DOHH2 (cell line): ENCODE measurements around the gene DSCAM.

Source experiments
- H3F3A ChIP-seq: fragments of 200-600 bp; sonication (generic), shearing (Covaris generic); 2 replicates; pipeline ENCODE4 v1.6.0; 2016; ENCODE audit warnings: antibody characterized with exemption, mild to moderate bottlenecking; ENCODE audit not compliant: control insufficient read depth, insufficient read depth
- H3K27ac ChIP-seq: fragments of 200-600 bp; sonication (generic); 2 replicates; pipeline ENCODE4 v1.5.1; 2014; ENCODE audit warnings: low read depth, mild to moderate bottlenecking, low read length, moderate library complexity
- H3K27me3 ChIP-seq: fragments of 200-600 bp; sonication (generic); 2 replicates; pipeline ENCODE4 v1.6.1; 2014; ENCODE audit warnings: mild to moderate bottlenecking, low read length, mixed read lengths; ENCODE audit not compliant: control insufficient read depth
- H3K36me3 ChIP-seq: fragments of 200-600 bp; sonication (generic); 2 replicates; pipeline ENCODE4 v1.6.1; 2014; ENCODE audit warnings: mild to moderate bottlenecking, low read length, moderate library complexity, mixed read lengths; ENCODE audit not compliant: control insufficient read depth
- H3K4me1 ChIP-seq: fragments of 200-600 bp; sonication (generic); 2 replicates; pipeline ENCODE4 v1.6.1; 2014; ENCODE audit warnings: mild to moderate bottlenecking, low read length, mixed read lengths; ENCODE audit not compliant: control insufficient read depth
- H3K4me2 ChIP-seq: fragments of 200-600 bp; sonication (generic); 2 replicates; pipeline ENCODE4 v1.6.0; 2014; ENCODE audit warnings: mild to moderate bottlenecking, low read length, moderate library complexity
- H3K4me3 ChIP-seq: fragments of 200-600 bp; sonication (generic); 2 replicates; pipeline ENCODE4 v1.5.1; 2014; ENCODE audit warnings: mild to moderate bottlenecking, low read length, mixed read lengths
- H3K79me2 ChIP-seq: fragments of 200-600 bp; sonication (generic); 2 replicates; pipeline ENCODE4 v1.6.1; 2014; ENCODE audit warnings: mild to moderate bottlenecking, low read length, mixed read lengths; ENCODE audit not compliant: control insufficient read depth
- H3K9me2 ChIP-seq: fragments of 200-600 bp; sonication (generic); replicated peaks from 2 replicates; pipeline ENCODE4 v1.6.1; 2014; ENCODE audit warnings: mild to moderate bottlenecking, low read length, mixed read lengths; ENCODE audit not compliant: control insufficient read depth
- H3K9me3 ChIP-seq: fragments of 200-600 bp; sonication (generic); 2 replicates; pipeline ENCODE4 v1.6.1; 2014; ENCODE audit warnings: antibody characterized with exemption, low read length, mixed read lengths; ENCODE audit not compliant: control insufficient read depth, insufficient read depth
- H4K20me1 ChIP-seq: fragments of 200-600 bp; sonication (generic); 2 replicates; pipeline ENCODE4 v1.6.0; 2014; ENCODE audit warnings: low read depth, mild to moderate bottlenecking, antibody characterized with exemption, low read length, moderate library complexity; ENCODE audit not compliant: control insufficient read depth, insufficient read depth
- CTCF ChIP-seq: fragments of 200-600 bp; sonication (generic); IDR thresholded peaks from one replicate; pipeline ENCODE4 v1.5.1; 2014; ENCODE audit warnings: antibody characterized with exemption, mild to moderate bottlenecking, low read depth, low read length; ENCODE audit not compliant: poor library complexity, severe bottlenecking
- EZH2phosphoT487 ChIP-seq: fragments of 200-600 bp; sonication (generic); IDR thresholded peaks from 2 replicates; pipeline ENCODE4 v1.6.1; 2017; ENCODE audit warnings: borderline replicate concordance, mild to moderate bottlenecking, antibody characterized with exemption, low read length, moderate library complexity, mixed read lengths

Gene DSCAM

GRCh38 chr21:40178726-40179125 lies 668.2 kb downstream of the DSCAM start:
- no peaks in the 10 kb centered on the region for H3K9me2 ChIP-seq
- no peaks in the 10 kb centered on the region for H4K20me1 ChIP-seq
- H3K27me3 ChIP-seq: no peaks in the 10 kb centered on the region
- H3K36me3 ChIP-seq: no peaks in the 10 kb centered on the region
- TF ChIP-seq CTCF (no peak), EZH2phosphoT487 (no peak)
- no peaks in the 10 kb centered on the region for H3K4me1 ChIP-seq
- H3K79me2 ChIP-seq: no peaks in the 10 kb centered on the region
- H3K27ac ChIP-seq: no peak overlapping the region
- no peak overlapping the region for H3K4me2 ChIP-seq
- H3F3A ChIP-seq: no peaks in the 10 kb centered on the region
- H3K9me3 ChIP-seq: peaks cover 28% of the 10 kb centered on the region; the same call in 1 of the 2 replicates
- no peak overlapping the region for H3K4me3 ChIP-seq

GRCh38 chr21:40177979-40178378 lies 669.0 kb downstream of the DSCAM start:
- H3K9me2 ChIP-seq: no peaks in the 10 kb centered on the region
- H3K4me3 ChIP-seq: no peak overlapping the region
- H3K4me2 ChIP-seq: no peak overlapping the region
- no peaks in the 10 kb centered on the region for H3K4me1 ChIP-seq
- H3K79me2 ChIP-seq: no peaks in the 10 kb centered on the region
- no peaks in the 10 kb centered on the region for H3F3A ChIP-seq
- no peak for TF ChIP-seq CTCF
- no peak for TF ChIP-seq EZH2phosphoT487
- no peak overlapping the region for H3K27ac ChIP-seq
- H4K20me1 ChIP-seq: no peaks in the 10 kb centered on the region
- H3K36me3 ChIP-seq: no peaks in the 10 kb centered on the region
- H3K9me3 ChIP-seq: peaks cover 21% of the 10 kb centered on the region; the same call in 1 of the 2 replicates
- H3K27me3 ChIP-seq: no peaks in the 10 kb centered on the region

GRCh38 chr21:40176724-40177123 lies 670.2 kb downstream of the DSCAM start:
- no peaks in the 10 kb centered on the region for H3K79me2 ChIP-seq
- H3K4me1 ChIP-seq: no peaks in the 10 kb centered on the region
- no peaks in the 10 kb centered on the region for H3K27me3 ChIP-seq
- no peak overlapping the region for H3K4me2 ChIP-seq
- H3K9me3 ChIP-seq: peaks cover 13% of the 10 kb centered on the region; the same call in 1 of the 2 replicates
- no peaks in the 10 kb centered on the region for H4K20me1 ChIP-seq
- H3F3A ChIP-seq: no peaks in the 10 kb centered on the region
- no peak overlapping the region for H3K4me3 ChIP-seq
- TF ChIP-seq EZH2phosphoT487 (no peak), CTCF (no peak)
- no peaks in the 10 kb centered on the region for H3K36me3 ChIP-seq
- H3K9me2 ChIP-seq: no peaks in the 10 kb centered on the region
- no peak overlapping the region for H3K27ac ChIP-seq

GRCh38 chr21:40173816-40174215 lies 673.1 kb downstream of the DSCAM start:
- Histone ChIP-seq H3K4me3 (no peak overlapping the region), H3K27me3 (no peaks in the 10 kb centered on the region), H3K4me1 (no peaks in the 10 kb centered on the region), H3K36me3 (no peaks in the 10 kb centered on the region), H3K79me2 (no peaks in the 10 kb centered on the region), H3K27ac (no peak overlapping the region), H3F3A (no peaks in the 10 kb centered on the region), H3K4me2 (no peak overlapping the region), H4K20me1 (no peaks in the 10 kb centered on the region), H3K9me3 (no peaks in the 10 kb centered on the region; the same call in 1 of the 2 replicates), H3K9me2 (no peaks in the 10 kb centered on the region)
- TF ChIP-seq EZH2phosphoT487 (no peak), CTCF (peak; percentile 13)
